ENCODE data around the gene CAMTA1.
"Not testable (repeated sequence)": the region's sequence is repeated elsewhere in the genome, so short reads cannot be mapped to it uniquely, and the experiment has no call there.

CAMTA1 gene

DNA sequence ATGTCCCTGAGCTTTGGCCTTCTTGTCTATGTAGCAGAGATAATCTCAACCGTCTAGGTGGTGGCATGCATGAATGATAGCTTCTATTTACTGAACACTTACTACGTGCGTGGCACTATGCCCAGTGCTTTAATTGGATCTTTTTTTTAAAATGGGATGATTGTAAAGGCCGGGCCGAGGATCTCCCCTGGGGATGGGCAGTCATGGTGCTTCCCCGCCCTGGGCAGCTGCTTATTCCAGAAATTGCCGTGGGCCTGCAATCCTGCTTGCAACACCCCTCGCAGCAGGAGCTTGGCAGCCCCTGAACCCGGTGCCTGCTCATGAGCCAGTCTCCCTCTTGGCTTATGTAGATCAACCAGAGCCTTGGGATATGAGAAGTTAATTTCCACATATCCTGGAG is 360.7 kb downstream of the CAMTA1 start:
- H3K9ac ChIP-seq (ENCODE audit: low read length), result no peak overlapping the region
- no peak overlapping the region for H3K27ac ChIP-seq (ENCODE audit: low read depth, low read length)
- H3K9me3 ChIP-seq (ENCODE audit: control insufficient read depth, insufficient read depth, low read depth, low read length), result no peaks in the 10 kb centered on the region
- H3K4me1 ChIP-seq (ENCODE audit: control insufficient read depth, insufficient read depth, low read length), result peaks cover 19% of the 10 kb centered on the region
- H3K36me3 ChIP-seq (ENCODE audit: control insufficient read depth, insufficient read depth, low read length), result no peaks in the 10 kb centered on the region
- H3K4me3 ChIP-seq (ENCODE audit: low read depth, low read length), result no peak overlapping the region
- no peaks in the 10 kb centered on the region for H3K27me3 ChIP-seq (ENCODE audit: control insufficient read depth, insufficient read depth, low read length)

- Histone ChIP-seq H3K9ac (ENCODE audit: low read length) (no peak overlapping the region), H3K9me3 (ENCODE audit: control insufficient read depth, insufficient read depth, low read depth, low read length) (no peaks in the 10 kb centered on the region), H3K27me3 (ENCODE audit: control insufficient read depth, insufficient read depth, low read length) (no peaks in the 10 kb centered on the region), H3K36me3 (ENCODE audit: control insufficient read depth, insufficient read depth, low read length) (no peaks in the 10 kb centered on the region), H3K4me3 (ENCODE audit: low read depth, low read length) (no peak overlapping the region), H3K27ac (ENCODE audit: low read depth, low read length) (no peak overlapping the region), H3K4me1 (ENCODE audit: control insufficient read depth, insufficient read depth, low read length) (peaks cover 24% of the 10 kb centered on the region)
Observed at GRCh38 chr1:7146710-7147109, 361.5 kb downstream of the CAMTA1 start.

GRCh38 chr1:7147581-7148282 is 362.5 kb downstream of the CAMTA1 start:
- H3K27ac ChIP-seq (ENCODE audit: low read depth, low read length); H3K9ac ChIP-seq (ENCODE audit: low read length); H3K36me3 ChIP-seq (ENCODE audit: control insufficient read depth, insufficient read depth, low read length); H3K4me3 ChIP-seq (ENCODE audit: low read depth, low read length); H3K9me3 ChIP-seq (ENCODE audit: control insufficient read depth, insufficient read depth, low read depth, low read length); H3K27me3 ChIP-seq (ENCODE audit: control insufficient read depth, insufficient read depth, low read length): not testable (repeated sequence)
- H3K4me1 ChIP-seq (ENCODE audit: control insufficient read depth, insufficient read depth, low read length), result peaks cover 24% of the 10 kb centered on the region

GRCh38 chr1:7149080-7149838 is 364.0 kb downstream of the CAMTA1 start:
- H3K4me1 ChIP-seq (ENCODE audit: control insufficient read depth, insufficient read depth, low read length), result peaks cover 30% of the 10 kb centered on the region
- H3K27ac ChIP-seq (ENCODE audit: low read depth, low read length), result no peak overlapping the region
- peak overlapping the region; percentile 8; the same call in 1 of the 2 replicates for H3K4me3 ChIP-seq (ENCODE audit: low read depth, low read length)
- H3K36me3 ChIP-seq (ENCODE audit: control insufficient read depth, insufficient read depth, low read length), result no peaks in the 10 kb centered on the region
- H3K9ac ChIP-seq (ENCODE audit: low read length), result no peak overlapping the region
- H3K9me3 ChIP-seq (ENCODE audit: control insufficient read depth, insufficient read depth, low read depth, low read length), result no peaks in the 10 kb centered on the region
- H3K27me3 ChIP-seq (ENCODE audit: control insufficient read depth, insufficient read depth, low read length), result no peaks in the 10 kb centered on the region

DNA sequence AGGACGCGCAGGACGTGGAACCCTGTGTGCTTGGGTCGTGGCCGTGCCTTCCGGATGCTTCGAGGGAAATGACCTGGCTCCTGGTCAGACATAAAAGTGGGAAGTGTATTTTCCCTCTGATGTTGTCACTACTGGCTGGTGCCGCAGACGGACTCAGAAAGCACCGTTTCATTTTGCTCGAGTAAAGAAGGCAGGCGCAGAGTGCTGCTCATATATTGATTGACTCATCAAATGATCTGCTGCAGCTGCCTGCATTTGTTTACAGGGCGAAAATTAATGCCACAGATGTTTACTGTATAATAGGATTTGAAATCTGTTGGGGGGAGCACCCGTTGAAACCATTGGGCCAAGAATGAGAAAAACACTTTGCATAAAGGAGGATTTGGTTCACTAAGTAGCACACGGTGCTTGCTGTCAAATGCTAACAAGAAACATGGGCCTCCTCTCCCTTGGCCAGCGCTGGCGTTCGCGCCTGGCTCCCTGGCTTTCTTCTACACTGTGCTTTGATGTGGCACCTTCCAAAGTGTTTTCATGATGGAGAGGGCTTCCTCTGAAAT is 365.5 kb downstream of the CAMTA1 start:
- Histone ChIP-seq H3K27ac (ENCODE audit: low read depth, low read length) (no peak overlapping the region), H3K9me3 (ENCODE audit: control insufficient read depth, insufficient read depth, low read depth, low read length) (no peaks in the 10 kb centered on the region), H3K9ac (ENCODE audit: low read length) (no peak overlapping the region), H3K36me3 (ENCODE audit: control insufficient read depth, insufficient read depth, low read length) (no peaks in the 10 kb centered on the region), H3K27me3 (ENCODE audit: control insufficient read depth, insufficient read depth, low read length) (no peaks in the 10 kb centered on the region), H3K4me3 (ENCODE audit: low read depth, low read length) (no peak overlapping the region), H3K4me1 (ENCODE audit: control insufficient read depth, insufficient read depth, low read length) (peaks cover 30% of the 10 kb centered on the region)

DNA sequence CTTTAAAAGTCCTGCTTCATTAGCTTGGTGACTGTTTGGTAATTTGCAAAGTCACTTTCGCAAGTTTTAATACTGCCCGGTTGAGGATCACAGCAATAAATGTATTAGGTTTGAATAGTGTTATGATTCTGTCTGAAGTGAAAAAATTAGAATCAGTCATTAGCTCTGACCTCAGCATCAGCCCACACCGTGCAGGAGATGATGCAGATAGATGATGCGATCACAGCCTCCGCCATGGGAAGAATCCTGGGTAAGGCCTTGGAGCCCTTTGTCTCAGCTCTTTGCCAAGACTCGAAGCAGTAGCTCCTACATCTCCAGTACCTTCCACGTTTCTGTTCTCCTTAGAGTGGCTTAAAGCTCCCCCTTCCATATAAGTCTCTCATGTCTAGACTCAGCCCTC is 366.7 kb downstream of the CAMTA1 start:
- no peak overlapping the region for H3K4me3 ChIP-seq (ENCODE audit: low read depth, low read length)
- H3K27me3 ChIP-seq (ENCODE audit: control insufficient read depth, insufficient read depth, low read length), result no peaks in the 10 kb centered on the region
- H3K9me3 ChIP-seq (ENCODE audit: control insufficient read depth, insufficient read depth, low read depth, low read length), result no peaks in the 10 kb centered on the region

GRCh38 chr1:7152655-7153054 is 367.4 kb downstream of the CAMTA1 start:
- Histone ChIP-seq H3K4me3 (ENCODE audit: low read depth, low read length) (no peak overlapping the region), H3K4me1 (ENCODE audit: control insufficient read depth, insufficient read depth, low read length) (peaks cover 30% of the 10 kb centered on the region), H3K9me3 (ENCODE audit: control insufficient read depth, insufficient read depth, low read depth, low read length) (no peaks in the 10 kb centered on the region), H3K27me3 (ENCODE audit: control insufficient read depth, insufficient read depth, low read length) (no peaks in the 10 kb centered on the region), H3K27ac (ENCODE audit: low read depth, low read length) (no peak overlapping the region), H3K9ac (ENCODE audit: low read length) (no peak overlapping the region), H3K36me3 (ENCODE audit: control insufficient read depth, insufficient read depth, low read length) (no peaks in the 10 kb centered on the region)

More for the DNA sequence above, 366.7 kb downstream of the CAMTA1 start:
- H3K9ac ChIP-seq (ENCODE audit: low read length), result no peak overlapping the region
- no peak overlapping the region for H3K27ac ChIP-seq (ENCODE audit: low read depth, low read length)
- peaks cover 30% of the 10 kb centered on the region for H3K4me1 ChIP-seq (ENCODE audit: control insufficient read depth, insufficient read depth, low read length)
- no peaks in the 10 kb centered on the region for H3K36me3 ChIP-seq (ENCODE audit: control insufficient read depth, insufficient read depth, low read length)

- Histone ChIP-seq H3K9me3 (ENCODE audit: control insufficient read depth, insufficient read depth, low read depth, low read length) (no peaks in the 10 kb centered on the region), H3K4me1 (ENCODE audit: control insufficient read depth, insufficient read depth, low read length) (peaks cover 29% of the 10 kb centered on the region), H3K9ac (ENCODE audit: low read length) (no peak overlapping the region), H3K36me3 (ENCODE audit: control insufficient read depth, insufficient read depth, low read length) (no peaks in the 10 kb centered on the region), H3K27ac (ENCODE audit: low read depth, low read length) (no peak overlapping the region), H3K27me3 (ENCODE audit: control insufficient read depth, insufficient read depth, low read length) (no peaks in the 10 kb centered on the region), H3K4me3 (ENCODE audit: low read depth, low read length) (no peak overlapping the region)
Observed at GRCh38 chr1:7153464-7153863, 368.2 kb downstream of the CAMTA1 start.

DNA sequence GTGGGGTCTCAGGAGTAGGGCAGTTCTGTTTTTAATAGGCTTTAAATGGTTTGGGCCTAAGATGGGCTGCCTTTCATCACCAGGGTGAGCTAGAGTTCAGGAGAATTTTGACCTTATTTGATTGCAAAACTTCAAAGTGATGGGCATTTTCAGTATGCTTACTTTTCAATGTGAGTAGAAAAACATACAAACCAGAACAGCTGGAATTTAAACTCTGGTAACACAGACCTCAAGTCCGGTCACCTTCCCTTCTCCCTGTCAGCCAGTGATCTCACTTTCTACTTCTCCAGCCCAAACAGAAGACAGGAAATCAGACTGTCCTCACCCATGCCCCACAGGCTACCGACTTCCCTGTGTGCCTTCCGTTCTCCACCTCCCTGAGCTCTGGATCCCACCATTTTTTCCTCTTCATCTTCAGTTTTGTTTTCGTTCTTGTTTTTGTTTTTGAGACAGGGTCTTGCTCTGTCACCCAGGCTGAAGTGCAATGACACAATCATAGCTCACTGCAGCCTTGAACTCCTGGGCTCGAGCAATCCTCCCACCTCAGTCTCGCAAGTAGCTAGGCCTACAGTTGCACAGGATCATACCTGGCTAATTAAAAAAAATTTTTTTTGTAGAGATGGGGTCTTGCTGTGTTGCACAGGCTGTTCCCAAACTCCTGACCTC is 374.0 kb downstream of the CAMTA1 start:
- no peak overlapping the region for H3K9ac ChIP-seq (ENCODE audit: low read length)
- H3K36me3 ChIP-seq (ENCODE audit: control insufficient read depth, insufficient read depth, low read length), result no peaks in the 10 kb centered on the region
- no peaks in the 10 kb centered on the region for H3K27me3 ChIP-seq (ENCODE audit: control insufficient read depth, insufficient read depth, low read length)
- peaks cover 13% of the 10 kb centered on the region for H3K9me3 ChIP-seq (ENCODE audit: control insufficient read depth, insufficient read depth, low read depth, low read length)
- no peak overlapping the region for H3K27ac ChIP-seq (ENCODE audit: low read depth, low read length)
- no peaks in the 10 kb centered on the region for H3K4me1 ChIP-seq (ENCODE audit: control insufficient read depth, insufficient read depth, low read length)
- no peak overlapping the region for H3K4me3 ChIP-seq (ENCODE audit: low read depth, low read length)

DNA sequence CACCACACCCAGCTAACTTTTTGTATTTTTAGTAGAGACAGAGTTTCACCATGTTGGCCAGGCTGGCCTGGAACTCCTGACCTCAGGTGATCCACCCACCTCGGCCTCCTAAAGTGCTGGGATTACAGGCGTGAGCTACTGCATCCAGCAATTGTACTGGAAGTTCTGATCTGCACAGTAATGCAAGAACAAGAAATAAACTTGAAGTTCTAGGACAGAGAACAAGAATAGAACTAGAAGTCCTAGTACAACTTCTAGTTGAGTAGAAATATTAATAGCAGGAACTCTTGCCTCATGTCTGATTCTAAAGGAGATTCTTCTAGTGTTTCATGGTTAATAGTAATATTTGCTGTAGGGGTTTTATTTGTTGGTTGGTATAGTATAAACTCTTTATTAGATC is 383.3 kb downstream of the CAMTA1 start:
- H3K27ac ChIP-seq (ENCODE audit: low read depth, low read length); H3K27me3 ChIP-seq (ENCODE audit: control insufficient read depth, insufficient read depth, low read length); H3K9ac ChIP-seq (ENCODE audit: low read length); H3K4me3 ChIP-seq (ENCODE audit: low read depth, low read length); H3K4me1 ChIP-seq (ENCODE audit: control insufficient read depth, insufficient read depth, low read length); H3K9me3 ChIP-seq (ENCODE audit: control insufficient read depth, insufficient read depth, low read depth, low read length); H3K36me3 ChIP-seq (ENCODE audit: control insufficient read depth, insufficient read depth, low read length): not testable (repeated sequence)

DNA sequence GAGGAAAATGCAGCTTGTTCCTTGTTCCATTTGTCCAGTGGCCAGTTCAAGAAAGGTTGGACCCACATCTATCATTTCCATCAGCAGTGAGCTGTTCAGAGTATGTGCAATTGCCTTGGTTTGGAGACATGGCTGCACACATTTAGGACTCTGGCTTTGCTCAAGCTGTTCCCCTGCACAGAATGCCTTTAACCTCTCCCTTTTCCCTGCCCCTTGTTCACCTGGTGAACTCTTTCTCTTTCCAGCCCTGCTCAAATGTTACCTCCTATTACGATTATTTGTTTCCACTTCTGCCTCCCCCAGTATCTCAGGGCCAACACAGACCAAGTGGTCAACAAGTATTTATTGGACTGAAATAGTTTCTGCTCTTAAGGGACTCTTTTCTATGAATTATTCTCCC is 385.9 kb downstream of the CAMTA1 start:
- Histone ChIP-seq H3K4me1 (ENCODE audit: control insufficient read depth, insufficient read depth, low read length) (no peaks in the 10 kb centered on the region), H3K9me3 (ENCODE audit: control insufficient read depth, insufficient read depth, low read depth, low read length) (no peaks in the 10 kb centered on the region), H3K4me3 (ENCODE audit: low read depth, low read length) (no peak overlapping the region), H3K36me3 (ENCODE audit: control insufficient read depth, insufficient read depth, low read length) (no peaks in the 10 kb centered on the region), H3K27ac (ENCODE audit: low read depth, low read length) (no peak overlapping the region), H3K27me3 (ENCODE audit: control insufficient read depth, insufficient read depth, low read length) (no peaks in the 10 kb centered on the region; the same call in 1 of the 2 replicates), H3K9ac (ENCODE audit: low read length) (no peak overlapping the region)
